HepG2 (cell line): Measurements from ENCODE around the gene TEKTIP1. TPM values are rescaled to one million over a fixed set of nuclear protein-coding genes. Genes with fewer than 3 reads are reported as not detected.

Source experiments
- ATAC-seq: fragments of 200-7000 bp; cut with Tn5 transposase; 3 replicates; pipeline ENCODE4 v1.9.1; 2020; ENCODE audit warnings: mild to moderate bottlenecking, moderate library complexity
- BruUV-seq: library from RNA; stranded (reverse); fragments of 400-500 nt; replicated peaks from 2 replicates; lab custom pipeline; 2021; lab: Mats Ljungman, UMichigan
- CTCF ChIA-PET: fragments of 300-600 bp; formaldehyde crosslinking; extraction: SDS; loops from one replicate; lab custom pipeline; 2021; ENCODE audit warnings: low total read pairs, inconsistent platforms, low intra/inter-chr PET ratio; lab: Yijun Ruan, JAX
- POLR2A ChIA-PET: fragments of 350-600 bp; sonication (Branson Sonifier 250); formaldehyde crosslinking; loops from one replicate; lab custom pipeline; 2020; ENCODE audit warnings: antibody characterized with exemption, inconsistent platforms; lab: Yijun Ruan, JAX
- DNase-seq: peaks from one replicate; pipeline ENCODE4 v3.0.0-alpha.2; 2015; ENCODE audit warnings: low spot score
- FAIRE-seq: peaks from 3 replicates; lab custom pipeline; 2011; peaks lifted over from hg19 to GRCh38; lab: Jason Lieb, UNC
- H2AFZ ChIP-seq: one replicate; pipeline ENCODE4 v1.6.1; 2011; ENCODE audit warnings: low read length, inconsistent platforms
- H3K27ac ChIP-seq: fragments of 300-600 bp; 3 replicates; pipeline ENCODE4 v1.8.0; 2011; ENCODE audit warnings: mixed run types, mild to moderate bottlenecking, mixed read lengths, low read length, inconsistent platforms; ENCODE audit not compliant: insufficient read depth; ENCODE audit errors: extremely low read length
- H3K27me3 ChIP-seq, 2 experiments: fragments of 200-600 bp in 1 of 2; 2 replicates in 1 of 2; 3 replicates in 1 of 2; pipeline versions ENCODE4 v1.6.0 to v1.8.0; 2011; ENCODE audit warnings: low read length in 2 of 2, mild to moderate bottlenecking in 2 of 2, moderate library complexity in 2 of 2, inconsistent platforms in 1 of 2; ENCODE audit not compliant: insufficient read depth in 2 of 2, control insufficient read depth in 1 of 2
- H3K36me3 ChIP-seq, 2 experiments: fragments of 200-600 bp in 1 of 2; replicated peaks in 1 of 2; 2 replicates in 1 of 2; 3 replicates in 1 of 2; pipeline versions ENCODE4 v1.5.1 to v1.8.0; 2011; ENCODE audit warnings: low read length in 2 of 2, inconsistent platforms in 1 of 2; ENCODE audit not compliant: insufficient read depth in 2 of 2, control insufficient read depth in 1 of 2
- H3K4me1 ChIP-seq: 2 replicates; pipeline ENCODE4 v1.5.1; 2012; ENCODE audit warnings: low read length, inconsistent platforms; ENCODE audit not compliant: insufficient read depth
- H3K4me2 ChIP-seq: 2 replicates; pipeline ENCODE4 v1.6.0; 2011; ENCODE audit warnings: low read depth, low read length, inconsistent platforms
- H3K4me3 ChIP-seq, 3 experiments: fragments of 200-600 bp in 1 of 3; sonication (generic), shearing (Covaris generic) in 1 of 3; replicated peaks in 1 of 3; 2 replicates each; pipeline ENCODE4 v1.5.1; 2011 to 2016; ENCODE audit warnings: low read length in 3 of 3, inconsistent platforms in 2 of 3, low read depth in 2 of 3, mild to moderate bottlenecking in 2 of 3, control low read depth in 1 of 3, mixed read lengths in 1 of 3; ENCODE audit not compliant: insufficient read depth in 1 of 3
- H3K79me2 ChIP-seq: one replicate; pipeline ENCODE4 v1.6.1; 2011; ENCODE audit warnings: low read length, inconsistent platforms; ENCODE audit not compliant: insufficient read depth
- H3K9ac ChIP-seq: 2 replicates; pipeline ENCODE4 v1.6.0; 2011; ENCODE audit warnings: mild to moderate bottlenecking, low read depth, low read length, inconsistent platforms; ENCODE audit not compliant: insufficient read depth
- H3K9me3 ChIP-seq: 2 replicates; pipeline ENCODE4 v1.5.1; 2012; ENCODE audit warnings: mild to moderate bottlenecking, low read length
- H4K20me1 ChIP-seq: 2 replicates; pipeline ENCODE4 v1.6.0; 2011; ENCODE audit warnings: inconsistent platforms, mild to moderate bottlenecking, low read length, moderate library complexity; ENCODE audit not compliant: insufficient read depth
- ELF1 ChIP-seq: sonication (generic); formaldehyde crosslinking; IDR thresholded peaks from 2 replicates; pipeline ENCODE4 v1.4.0; 2020; ENCODE audit warnings: missing genetic modification reagents
- FOSL1 ChIP-seq: sonication (generic); formaldehyde crosslinking; IDR thresholded peaks from 2 replicates; pipeline ENCODE4 v1.9.0; 2021; ENCODE audit warnings: missing genetic modification reagents, borderline replicate concordance
- FOSL2 ChIP-seq: sonication (generic); formaldehyde crosslinking; IDR thresholded peaks from 2 replicates; pipeline ENCODE4 v1.4.0; 2020; ENCODE audit warnings: missing genetic modification reagents
- HCFC1 ChIP-seq: fragments of 150-350 bp; IDR thresholded peaks from 2 replicates; pipeline ENCODE4 v1.6.1; 2014; ENCODE audit warnings: low read depth, low read length
- IKZF1 ChIP-seq: fragments of 450-650 bp; IDR thresholded peaks from 2 replicates; pipeline ENCODE4 v1.7.1; 2016
- KMT2B ChIP-seq: IDR thresholded peaks from 2 replicates; pipeline ENCODE4 v1.6.1; 2016; ENCODE audit warnings: missing genetic modification reagents, missing compliant biosample characterization
- MIXL1 ChIP-seq: IDR thresholded peaks from 2 replicates; pipeline ENCODE4 v1.6.1; 2016
- NFATC3 ChIP-seq: sonication (generic); formaldehyde crosslinking; IDR thresholded peaks from 2 replicates; pipeline ENCODE4 v1.5.1; 2020; ENCODE audit warnings: mild to moderate bottlenecking, missing genetic modification reagents
- SAP130 ChIP-seq: IDR thresholded peaks from 2 replicates; pipeline ENCODE4 v1.6.1; 2016; ENCODE audit warnings: low read depth
- SSRP1 ChIP-seq: IDR thresholded peaks from 2 replicates; pipeline ENCODE4 v1.6.1; 2016; ENCODE audit warnings: control low read depth
- ZBTB4 ChIP-seq: sonication (generic); formaldehyde crosslinking; IDR thresholded peaks from 2 replicates; pipeline ENCODE4 v1.4.0; 2020; ENCODE audit warnings: missing genetic modification reagents, mild to moderate bottlenecking, borderline replicate concordance
- ZEB1 ChIP-seq: IDR thresholded peaks from 2 replicates; pipeline ENCODE4 v1.6.1; 2012; ENCODE audit warnings: mild to moderate bottlenecking, low read depth, inconsistent platforms; ENCODE audit not compliant: insufficient replicate concordance
- ZNF317 ChIP-seq: sonication (generic); formaldehyde crosslinking; IDR thresholded peaks from 2 replicates; pipeline ENCODE4 v1.5.0; 2020; ENCODE audit warnings: mild to moderate bottlenecking, missing genetic modification reagents
- ZNF44 ChIP-seq: sonication (generic); formaldehyde crosslinking; IDR thresholded peaks from 2 replicates; pipeline ENCODE4 v1.5.1; 2020; ENCODE audit warnings: mild to moderate bottlenecking, missing genetic modification reagents
- ZNF543 ChIP-seq: sonication (generic); formaldehyde crosslinking; IDR thresholded peaks from 2 replicates; pipeline ENCODE4 v1.4.0; 2020; ENCODE audit warnings: mild to moderate bottlenecking, missing genetic modification reagents
- ZNF572 ChIP-seq: sonication (generic); formaldehyde crosslinking; IDR thresholded peaks from 2 replicates; pipeline ENCODE4 v1.5.1; 2020; ENCODE audit warnings: mild to moderate bottlenecking, missing genetic modification reagents
- ZZZ3 ChIP-seq: sonication (generic); formaldehyde crosslinking; IDR thresholded peaks from 2 replicates; pipeline ENCODE4 v1.4.0; 2020; ENCODE audit warnings: missing genetic modification reagents, mild to moderate bottlenecking, borderline replicate concordance
- WGBS: methylation state at CpG from one replicate; pipeline ENCODE4 v1.1.6; 2017; ENCODE audit warnings: low lambda C conversion rate; 5-methylcytosine and 5-hydroxymethylcytosine counted together
- in situ Hi-C: cut with HindIII; loops from 2 replicates; pipeline ENCODE4 v1.10.0; 2017; ENCODE audit warnings: low pct_unique_long_range_greater_than_20kb; ENCODE audit not compliant: extremely low pct_ligation_motif_present
- intact Hi-C: fragments of 100-400 bp; cut with micrococcal nuclease; formaldehyde crosslinking; loops from one replicate; pipeline ENCODE4 v1.10.0; 2022; ENCODE audit not compliant: unreplicated experiment
- polyA plus RNA-seq, 8 experiments: library from polyadenylated mRNA; depleted of rRNA in 3 of 8; stranded (reverse) in 7 of 8; unstranded in 1 of 8; fragments of >200 nt; fragmentation: Illumina TruSeq in 4 of 8; extraction: Trizol in 4 of 8; gene quantifications; 2 replicates each; pipeline versions ENCODE4 v1.2.1 to v1.2.3, GENCODE V29; 2011 to 2016; ENCODE audit warnings: low read depth in 4 of 8, missing spikeins in 1 of 8, mixed read lengths in 1 of 8; ENCODE audit not compliant: insufficient read depth in 1 of 8
- total RNA-seq, 5 experiments: library from RNA; depleted of rRNA; stranded (reverse); fragments of >200 nt; fragmentation: Illumina TruSeq; extraction: Trizol; gene quantifications; 2 replicates each; pipeline ENCODE4 v1.2.3, GENCODE V29; 2016; ENCODE audit warnings: low read depth in 1 of 5

Gene TEKTIP1
- total and polyA plus RNA-seq, 2 of the 13 experiments (the other 11 are each of a cell fraction or from before 2014, with no cell fraction given), result not detected

- no peak overlapping the region for H2AFZ ChIP-seq
- H3K27ac ChIP-seq, result no peak overlapping the region
- H3K9me3 ChIP-seq, result no peaks in the 10 kb centered on the region
- CTCF ChIA-PET, result no interaction called here
- peaks cover 4% of the 10 kb centered on the region for H4K20me1 ChIP-seq
- no peak overlapping the region for H3K4me2 ChIP-seq
- 97% methylated on average over 7 of the region's 17 CpGs for WGBS
- no peaks in the 10 kb centered on the region for H3K27me3 ChIP-seq
- no peak overlapping the region for H3K9ac ChIP-seq
- TF ChIP-seq IKZF1 (no peak), ZNF543 (no peak), FOSL1 (CRISPR knock-in tag) (no peak), SSRP1 (CRISPR knock-in tag) (no peak)
- TF ChIP-seq, all 625 proteins: peak for 0
- intact Hi-C loops, result no loop called here
- BruUV-seq, result no TSS peak
- Histone ChIP-seq H3K36me3 (no peaks in the 10 kb centered on the region; a peak in 1 of 5 replicates), H3K79me2 (no peaks in the 10 kb centered on the region), H3K4me1 (peaks cover 14% of the 10 kb centered on the region; the same call in 1 of the 2 replicates), H3K4me3 (no peak overlapping the region)
- ATAC-seq (no peak), FAIRE-seq (no peak), DNase-seq (no peak)
- POLR2A ChIA-PET, result no interaction called here
- in situ Hi-C loops, result no loop called here
Observed at GRCh38 chr19:3578390-3578789, 39.4 kb downstream of the TEKTIP1 start.

- H3K27ac ChIP-seq, result no peak overlapping the region
- peak; percentile 36; the same call in 2 of the 3 replicates for ATAC-seq
- TF ChIP-seq ZNF44 (no peak), ZNF572 (CRISPR knock-in tag) (no peak), ZNF543 (no peak), HCFC1 (no peak), NFATC3 (no peak), ZBTB4 (no peak), ELF1 (CRISPR knock-in tag) (no peak), KMT2B (no peak), ZZZ3 (CRISPR knock-in tag) (no peak), SAP130 (CRISPR knock-in tag) (0 out of 2 replicates have a peak, but pooled peaks have one; percentile 21), ZEB1 (no peak), MIXL1 (no peak), ZNF317 (CRISPR knock-in tag) (no peak), FOSL2 (peak; percentile 70)
Observed at GRCh38 chr19:3580156-3580934, 41.4 kb downstream of the TEKTIP1 start.

More at GRCh38 chr19:3580156-3580934, 41.4 kb downstream of the TEKTIP1 start:
- H3K27me3 ChIP-seq, result peaks cover 0 to 4% of the 10 kb centered on the region in 2 experiments; a peak in 1 of 5 replicates
- no peak overlapping the region for H2AFZ ChIP-seq
- DNase-seq (peak; percentile 56), FAIRE-seq (no peak)
- WGBS, result 21% methylated on average over 11 of the region's 11 CpGs
- POLR2A ChIA-PET, result no interaction called here
- H3K4me2 ChIP-seq, result no peak overlapping the region
- BruUV-seq, result no TSS peak
- intact Hi-C loops, result no loop called here
- H3K9ac ChIP-seq, result no peak overlapping the region
- no peaks in the 10 kb centered on the region for H4K20me1 ChIP-seq
- CTCF ChIA-PET, result no interaction called here
- H3K36me3 ChIP-seq, result no peaks in the 10 kb centered on the region; a peak in 1 of 5 replicates
- peaks cover 14% of the 10 kb centered on the region; the same call in 1 of the 2 replicates for H3K4me1 ChIP-seq
- H3K9me3 ChIP-seq, result no peaks in the 10 kb centered on the region
- H3K79me2 ChIP-seq, result no peaks in the 10 kb centered on the region
- in situ Hi-C loops, result no loop called here
- H3K4me3 ChIP-seq, result no peak overlapping the region
